Right lung (tissue), 5 donors: Measurements from ENCODE around the gene PICK1. TPM values are rescaled to one million over a fixed set of nuclear protein-coding genes. Genes with fewer than 3 reads are reported as not detected.

Experiments used
- DNase-seq, 2 donors: peaks; one replicate each; pipeline ENCODE4 v3.0.0-alpha.2; 2013
- polyA plus RNA-seq, 5 donors: library from polyadenylated mRNA; unstranded; fragments of 120-200 nt; gene quantifications; one replicate each; pipeline versions ENCODE4 v1.2.1 to v1.2.3, GENCODE V29; 2013; ENCODE audit warnings: inconsistent platforms in 1 of 5, low replicate concordance in 1 of 5; ENCODE audit not compliant: insufficient read length in 5 of 5, insufficient read depth in 1 of 5

PICK1 gene
- polyA plus RNA-seq, 5 donors, result 21.1 to 31.6 (median 29.0) TPM

- no peak for DNase-seq
Observed at GRCh38 chr22:38046070-38046748, 11.0 kb upstream of the PICK1 start.

DNA sequence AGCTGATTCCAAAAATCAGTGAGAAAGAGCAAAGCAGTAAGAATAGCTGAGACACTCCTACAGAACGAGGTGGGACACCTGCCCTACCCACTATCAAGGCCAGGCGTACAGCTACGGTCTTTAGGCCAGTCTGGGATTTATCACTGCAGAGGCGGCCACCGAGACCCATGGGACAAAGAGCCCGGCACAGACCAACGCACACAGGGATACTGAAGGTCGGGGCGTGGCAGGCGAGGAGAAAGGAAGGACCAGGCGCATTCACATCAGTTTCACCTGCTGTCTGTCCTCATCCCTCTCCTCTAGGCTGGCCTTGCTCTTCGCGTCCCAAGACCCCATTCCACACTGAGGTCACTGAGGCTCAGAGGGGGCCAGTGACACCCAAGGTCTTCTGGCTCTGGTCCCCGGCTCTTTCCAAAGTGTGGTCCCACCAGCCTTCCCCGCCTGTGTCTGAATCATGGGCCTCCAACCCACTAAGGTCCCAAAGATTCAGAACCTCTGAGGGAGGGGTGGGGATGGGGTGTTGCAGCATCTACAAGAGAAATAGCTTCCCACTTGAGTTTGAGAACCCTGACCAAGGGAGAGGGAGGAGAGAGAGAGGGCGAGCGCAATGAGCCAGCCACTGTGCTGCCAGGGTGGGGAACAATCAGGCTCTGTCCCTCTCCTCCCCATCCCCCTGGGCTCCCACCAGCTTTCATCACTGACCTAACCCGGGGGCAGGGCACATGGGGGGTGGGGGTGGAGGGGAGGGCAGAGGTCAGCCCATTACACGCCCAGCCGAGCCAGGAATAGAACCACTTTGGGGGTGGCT, 7.2 kb upstream of the PICK1 start:
- no peak for DNase-seq

DNA sequence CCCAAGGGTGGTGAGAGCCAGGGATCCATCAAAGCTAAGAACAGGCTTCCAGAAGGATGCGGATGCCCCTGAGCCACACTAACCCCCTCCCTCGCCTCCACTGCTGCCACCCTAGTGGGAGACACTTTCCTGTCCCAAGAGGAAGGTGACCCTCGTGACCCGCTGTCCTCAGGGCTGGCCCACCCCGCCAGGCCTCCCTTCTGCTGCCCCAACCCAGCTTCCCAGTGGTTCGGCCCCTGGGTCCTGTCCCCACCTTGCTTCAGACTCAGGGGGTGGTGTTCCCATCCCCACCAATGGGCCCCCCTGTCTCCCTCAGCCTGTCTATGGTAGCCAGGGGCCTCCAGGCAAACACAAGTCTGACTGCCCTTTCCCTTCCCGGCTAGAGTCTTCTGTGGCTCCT, 6.5 kb upstream of the PICK1 start:
- no peak for DNase-seq

GRCh38 chr22:38051261-38051660, 5.9 kb upstream of the PICK1 start:
- DNase-seq, result no peak

DNA sequence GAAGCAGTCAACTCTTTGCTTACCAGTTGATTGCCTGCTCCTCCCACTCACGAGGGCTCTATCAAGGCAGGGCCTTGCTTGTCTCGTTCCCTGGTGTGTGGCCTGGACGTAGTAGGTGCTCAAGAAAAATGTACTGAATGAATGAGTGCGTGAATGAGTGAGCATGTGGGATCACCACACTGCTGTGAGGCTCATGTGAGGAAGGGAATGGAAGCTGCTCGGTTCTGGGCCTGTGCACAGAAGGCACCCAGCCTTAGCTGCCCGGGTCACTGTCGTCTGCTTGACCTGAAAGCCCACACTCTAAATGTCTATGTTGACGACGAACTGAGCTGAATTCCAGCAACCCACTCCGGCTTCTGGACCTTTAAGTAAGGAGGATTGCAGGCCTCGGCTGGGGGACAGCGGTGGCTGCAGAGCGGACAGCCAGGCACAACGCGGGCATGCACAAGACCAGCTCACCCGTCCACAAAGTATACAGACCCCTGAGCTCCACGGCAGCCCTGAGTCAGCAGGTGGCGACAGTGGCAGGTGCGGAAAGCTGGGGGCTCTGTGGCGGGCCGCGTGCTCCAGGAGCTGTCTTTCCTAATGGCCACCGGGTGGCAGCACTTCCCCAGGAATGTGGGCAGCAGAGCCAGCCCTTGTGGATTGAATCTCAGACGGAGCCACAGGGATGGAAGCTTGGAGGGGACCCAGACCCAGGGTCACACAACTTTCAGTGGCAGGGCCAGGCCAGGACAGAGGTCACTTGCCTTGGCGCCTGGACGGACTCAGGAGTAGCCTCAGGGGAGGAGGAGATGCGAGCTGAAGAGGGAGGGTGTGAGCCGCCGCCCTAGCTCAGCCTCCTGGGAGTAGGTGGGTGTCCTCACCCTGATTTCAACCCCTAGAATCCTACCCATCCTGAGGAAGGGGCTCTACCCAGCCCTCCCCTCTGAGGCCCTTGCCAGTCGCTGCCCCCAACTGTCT, 5.0 kb upstream of the PICK1 start:
- peak; percentile 60 to 72 for DNase-seq

DNA sequence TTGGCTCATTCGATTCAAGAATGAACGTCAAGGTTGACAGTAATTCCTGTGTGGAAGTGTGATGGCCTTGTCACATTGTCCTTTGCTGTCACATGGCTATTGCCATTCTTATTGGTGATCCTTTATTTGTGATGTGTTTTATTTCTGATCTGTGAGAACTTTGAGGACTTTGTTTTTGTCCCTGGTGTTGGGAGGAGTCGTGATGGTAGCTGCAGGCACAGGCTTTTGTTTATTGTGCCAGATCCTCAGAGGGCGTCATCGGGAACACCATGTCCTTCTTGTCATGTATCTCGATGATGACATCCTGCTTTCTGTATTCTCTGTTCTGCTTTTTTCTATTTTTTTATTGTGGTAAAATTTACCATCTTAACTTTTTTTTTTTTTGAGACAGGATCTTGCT, 5.6 kb downstream of the PICK1 start:
- no peak for DNase-seq

- no peak for DNase-seq
Observed at GRCh38 chr22:38065539-38065938, 8.3 kb downstream of the PICK1 start.

DNA sequence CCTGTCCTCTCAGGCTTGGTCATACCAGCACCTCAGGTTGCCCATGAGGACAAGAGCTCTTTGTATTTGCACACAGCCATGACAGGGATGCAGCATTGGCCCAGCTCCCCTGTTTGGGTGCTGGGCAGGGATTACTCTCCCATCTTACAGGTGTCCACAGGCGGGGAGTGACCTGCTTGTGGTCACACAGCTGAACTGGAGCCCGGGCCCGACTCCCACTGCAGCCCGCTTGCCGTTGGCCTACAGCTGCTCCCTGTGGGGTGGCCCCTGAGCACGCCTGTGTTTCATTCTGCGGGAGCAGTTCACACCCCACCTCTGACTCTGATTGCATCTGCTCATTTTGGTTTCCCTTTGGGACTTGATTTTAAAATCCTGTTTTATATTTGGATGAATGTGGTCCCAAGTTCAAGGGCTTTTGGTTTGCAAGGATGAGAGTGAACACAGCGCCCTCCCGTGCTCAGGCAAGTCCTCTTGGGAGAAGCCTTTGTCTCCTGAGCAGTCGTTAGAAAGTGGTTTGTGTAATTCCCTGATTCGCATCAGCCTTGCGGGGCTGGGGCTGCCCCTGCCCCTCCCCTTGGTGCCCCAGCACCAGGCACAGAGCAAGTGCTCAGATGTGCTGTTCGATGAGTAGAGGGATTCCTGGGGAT, 9.3 kb downstream of the PICK1 start:
- DNase-seq, result no peak

DNA sequence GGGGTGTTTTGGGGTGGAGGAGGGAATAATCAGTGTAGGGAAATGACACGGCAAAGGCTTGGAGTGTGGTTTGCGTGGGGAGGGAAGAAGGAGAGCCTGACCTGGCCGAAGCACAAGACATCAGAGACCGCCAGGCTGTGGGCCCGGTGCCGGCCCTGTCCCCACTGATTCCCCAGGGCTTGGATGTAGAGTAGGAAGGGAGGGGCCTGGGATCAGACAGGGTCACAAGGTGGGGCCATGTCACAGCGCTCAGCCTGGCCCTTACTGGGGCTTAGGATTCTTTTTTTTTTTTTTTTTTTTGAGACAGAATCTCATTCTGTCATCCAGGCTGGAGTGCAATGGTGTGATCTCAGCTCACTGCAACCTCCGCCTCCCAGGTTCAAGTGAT, 9.8 kb downstream of the PICK1 start:
- DNase-seq, result no peak

DNA sequence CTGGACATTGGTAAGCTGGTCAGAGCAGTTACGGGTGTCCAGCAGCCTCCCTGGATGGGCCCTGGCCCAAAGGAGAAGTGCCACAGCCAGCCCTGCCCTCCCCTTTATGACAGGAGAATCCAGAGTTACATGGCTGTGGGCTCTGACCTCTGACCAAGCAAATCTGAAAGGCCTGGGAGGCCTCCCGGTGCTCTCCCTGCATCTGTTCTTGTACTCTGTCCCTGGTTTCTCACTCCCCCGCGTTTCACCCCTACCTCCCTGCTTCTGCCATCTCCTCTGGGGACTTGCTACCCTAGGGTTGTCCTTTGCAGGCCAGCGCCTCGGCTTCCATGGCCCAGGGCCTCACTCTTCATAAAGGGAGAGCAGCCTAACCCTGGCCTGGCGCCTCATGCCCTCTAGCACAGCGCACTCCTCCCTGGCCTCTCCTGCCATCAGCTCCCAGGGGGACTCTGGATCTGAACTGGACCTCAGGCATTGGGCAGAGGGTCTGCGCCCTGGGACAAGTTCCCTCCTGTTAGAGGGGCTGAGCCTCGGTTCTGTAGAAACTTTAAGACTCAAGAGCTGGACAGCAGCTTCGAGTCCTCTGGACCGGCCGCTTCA, 10.7 kb downstream of the PICK1 start:
- no peak for DNase-seq

GRCh38 chr22:38068641-38069371, 11.6 kb downstream of the PICK1 start:
- no peak for DNase-seq

GRCh38 chr22:38069372-38070249, 12.4 kb downstream of the PICK1 start:
- no peak for DNase-seq

DNA sequence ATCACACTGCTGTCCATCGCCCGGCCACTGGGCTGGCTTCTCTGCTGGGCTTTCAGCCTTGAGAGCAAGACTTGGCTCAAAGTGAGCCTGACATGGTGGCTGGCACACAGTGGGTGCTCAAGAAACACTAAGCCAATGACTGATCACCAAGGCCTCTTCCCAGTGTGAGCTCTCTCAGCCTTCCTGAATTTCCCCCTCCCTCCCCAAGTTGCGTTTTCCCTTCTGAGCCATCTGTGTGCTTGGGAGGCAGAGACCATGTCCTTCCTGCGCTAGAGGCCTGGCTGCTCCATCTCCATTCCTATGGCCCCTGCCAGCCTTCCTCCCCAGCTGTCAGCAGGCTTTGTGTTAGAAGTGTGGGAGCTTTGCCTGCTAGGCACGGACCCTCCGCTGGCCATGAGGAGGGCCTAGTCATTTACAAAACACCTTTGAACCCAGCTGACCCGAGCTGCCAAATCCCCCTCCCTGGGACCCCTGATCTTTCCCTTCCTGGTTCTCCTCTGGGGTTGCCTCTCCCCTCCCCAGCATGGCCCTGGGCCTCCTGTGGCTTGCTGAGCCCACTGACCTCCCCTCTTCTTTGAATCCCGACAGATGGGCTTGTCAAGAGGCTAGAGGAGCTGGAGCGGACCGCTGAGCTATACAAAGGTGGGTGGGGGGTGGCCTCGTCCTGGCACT, 13.2 kb downstream of the PICK1 start:
- DNase-seq, result no peak

DNA sequence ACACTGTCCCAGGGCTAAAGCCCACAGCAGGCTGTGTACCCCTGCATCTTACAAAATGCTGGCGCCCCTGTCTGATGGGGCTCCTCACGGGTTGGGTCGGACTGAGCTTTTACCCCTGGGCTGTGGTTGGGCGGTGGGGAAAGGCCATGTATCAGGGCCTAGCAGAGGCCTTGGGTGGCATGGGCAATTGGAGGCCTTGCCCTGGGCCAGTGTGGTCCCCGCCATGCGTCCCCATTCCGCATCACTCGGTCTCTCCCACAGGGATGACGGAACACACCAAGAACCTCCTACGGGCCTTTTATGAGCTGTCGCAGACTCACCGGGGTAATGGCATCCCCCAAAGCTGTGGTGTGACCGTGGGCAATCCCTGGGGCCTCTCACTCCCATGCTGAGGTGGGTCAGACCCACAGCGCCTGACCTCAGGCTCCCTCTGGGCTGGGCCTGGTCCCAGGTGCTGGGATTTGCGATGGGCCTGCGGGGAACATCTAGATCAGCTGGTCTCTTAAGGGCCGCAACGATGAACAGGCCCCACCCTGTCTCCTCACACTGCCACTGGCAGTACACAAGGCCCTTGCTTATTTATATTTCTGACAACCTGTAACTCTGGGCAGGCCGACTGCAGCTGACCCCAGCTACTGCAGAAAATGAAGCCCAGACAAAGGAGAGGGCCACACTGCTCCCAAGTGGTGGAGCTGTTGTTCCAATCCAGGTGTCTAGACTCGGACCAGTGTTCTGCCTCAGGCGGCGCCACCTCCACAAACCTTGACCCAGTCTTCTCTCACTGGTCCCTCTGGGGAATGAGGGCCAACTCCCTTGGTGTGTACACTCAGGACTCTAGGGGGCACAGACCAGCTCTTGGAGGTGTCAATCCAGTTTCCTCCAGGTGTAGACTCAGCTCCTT, 14.5 kb downstream of the PICK1 start:
- DNase-seq, result no peak

- no peak for DNase-seq
Observed at GRCh38 chr22:38072322-38073149, 15.3 kb downstream of the PICK1 start.

- DNase-seq, result no peak
Observed at GRCh38 chr22:38073150-38074130, 16.2 kb downstream of the PICK1 start.
